Stimulated activated naive CD4-positive, alpha-beta T cell (primary cell): ENCODE results near the gene LIX1L.

Experiments
- DNase-seq, 6 experiments: peaks; one replicate each; lab custom pipeline; 2025; lab: John Stamatoyannopoulos, UW

The LIX1L gene

GRCh38 chr1:145985502-145986439 lies 28.0 kb upstream of the LIX1L start:
- no peak for DNase-seq

GRCh38 chr1:145985129-145985501 lies 27.3 kb upstream of the LIX1L start:
- DNase-seq, result no peak

GRCh38 chr1:145983960-145984830 lies 26.4 kb upstream of the LIX1L start:
- DNase-seq, result peak in 2 of 6 experiments; percentile 4 to 17

- DNase-seq, result no peak
These were observed 25.4 kb upstream of the LIX1L start for GRCh38 chr1:145983206-145983675.

GRCh38 chr1:145982010-145982723 lies 24.4 kb upstream of the LIX1L start:
- no peak for DNase-seq

- DNase-seq, result no peak
These were observed 22.7 kb upstream of the LIX1L start for GRCh38 chr1:145980457-145980994.

- DNase-seq, result peak in 5 of 6 experiments; percentile 28 to 66 (median 58)
These were observed 22.1 kb upstream of the LIX1L start for GRCh38 chr1:145979746-145980456.

GRCh38 chr1:145978854-145979745 lies 21.3 kb upstream of the LIX1L start:
- DNase-seq, result peak; percentile 51 to 78 (median 69)

GRCh38 chr1:145978471-145978853 lies 20.6 kb upstream of the LIX1L start:
- DNase-seq, result peak in 1 of 6 experiments; percentile 18

GRCh38 chr1:145977486-145978470 lies 20.0 kb upstream of the LIX1L start:
- peak; percentile 31 to 79 (median 71) for DNase-seq

- no peak for DNase-seq
These were observed 19.2 kb upstream of the LIX1L start for GRCh38 chr1:145977016-145977415.

- no peak for DNase-seq
These were observed 17.4 kb upstream of the LIX1L start for GRCh38 chr1:145975216-145975615.

GRCh38 chr1:145974721-145975120 lies 16.9 kb upstream of the LIX1L start:
- no peak for DNase-seq

GRCh38 chr1:145972580-145972979 lies 14.8 kb upstream of the LIX1L start:
- DNase-seq, result no peak

GRCh38 chr1:145967288-145967687 lies 9.5 kb upstream of the LIX1L start:
- no peak for DNase-seq

- no peak for DNase-seq
These were observed 7.4 kb upstream of the LIX1L start for GRCh38 chr1:145965119-145965744.

- peak; percentile 82 to 92 (median 86) for DNase-seq
These were observed 6.7 kb upstream of the LIX1L start, which contains the start of the genes ANKRD34A and POLR3GL for GRCh38 chr1:145964328-145965118. Gene ANKRD34A (minus strand): TSS chr1:145964575. CDS start chr1:145961759, 2,816 bp downstream. Gene POLR3GL (plus strand): TSS chr1:145964690. CDS start chr1:145974866, 10,176 bp downstream.
